K562 (cell line): Measurements from ENCODE around the gene ITPR2. TPM values are rescaled to one million over a fixed set of nuclear protein-coding genes. Genes with fewer than 3 reads are reported as not detected.

ENCODE experiments used
- ATAC-seq: fragments of 200-7000 bp; cut with Tn5 transposase; 3 replicates; pipeline ENCODE4 v1.9.1; 2020; ENCODE audit warnings: moderate library complexity
- BruUV-seq: library from RNA; stranded (reverse); fragments of 400-500 nt; replicated peaks from 2 replicates; lab custom pipeline; 2021; lab: Mats Ljungman, UMichigan
- CTCF ChIA-PET: fragments of 300-600 bp; formaldehyde crosslinking; extraction: SDS; loops from one replicate; lab custom pipeline; 2021; ENCODE audit warnings: low intra/inter-chr PET ratio; lab: Yijun Ruan, JAX
- POLR2A ChIA-PET: fragments of 300-600, 350-650 bp; sonication (Branson Sonifier 250); formaldehyde crosslinking; extraction: SDS; loops from one replicate; lab custom pipeline; 2021; ENCODE audit warnings: antibody characterized with exemption, inconsistent platforms; lab: Yijun Ruan, JAX
- DNase-seq, 4 experiments: peaks; one replicate each; pipeline versions ENCODE4 v3.0.0 to v3.0.0-alpha.2; 2011 to 2018; ENCODE audit warnings: low spot score in 3 of 4, mixed read lengths in 3 of 4; ENCODE audit errors: extremely low read depth in 1 of 4
- FAIRE-seq: peaks from 2 replicates; lab custom pipeline; 2011; peaks lifted over from hg19 to GRCh38; lab: Jason Lieb, UNC
- H2AFZ ChIP-seq: 2 replicates; pipeline ENCODE4 v1.6.0; 2011; ENCODE audit warnings: low read depth, low read length, control low read depth, inconsistent platforms
- H3K27ac ChIP-seq: fragments of 200-600 bp; 3 replicates; pipeline ENCODE4 v1.8.0; 2011; ENCODE audit warnings: low read depth, mild to moderate bottlenecking, control low read depth, inconsistent platforms, low read length, moderate library complexity, mixed read lengths; ENCODE audit errors: extremely low read depth
- H3K27me3 ChIP-seq, 2 experiments: fragments of 300-600 bp in 1 of 2; 2 replicates in 1 of 2; 3 replicates in 1 of 2; pipeline versions ENCODE4 v1.6.0 to v1.8.0; 2011; ENCODE audit warnings: inconsistent platforms in 2 of 2, low read length in 2 of 2, mild to moderate bottlenecking in 1 of 2, mixed read lengths in 1 of 2, moderate library complexity in 1 of 2; ENCODE audit not compliant: control insufficient read depth in 2 of 2, insufficient read depth in 2 of 2
- H3K36me3 ChIP-seq: fragments of 300-600 bp; 3 replicates; pipeline ENCODE4 v1.8.0; 2011; ENCODE audit warnings: mild to moderate bottlenecking, low read length, inconsistent platforms; ENCODE audit not compliant: control insufficient read depth, insufficient read depth
- H3K4me1 ChIP-seq, 2 experiments: fragments of 200-600 bp in 1 of 2; replicated peaks in 1 of 2; 2 replicates in 1 of 2; 3 replicates in 1 of 2; pipeline versions ENCODE4 v1.5.1 to v1.8.0; 2011; ENCODE audit warnings: inconsistent platforms in 2 of 2, low read length in 2 of 2, mild to moderate bottlenecking in 1 of 2, mixed read lengths in 1 of 2, moderate library complexity in 1 of 2; ENCODE audit not compliant: control insufficient read depth in 2 of 2, insufficient read depth in 2 of 2
- H3K4me2 ChIP-seq: 2 replicates; pipeline ENCODE4 v1.6.1; 2011; ENCODE audit warnings: low read length, control low read depth, inconsistent platforms, mixed read lengths; ENCODE audit not compliant: insufficient read depth
- H3K4me3 ChIP-seq: fragments of 200-600 bp; sonication (generic), shearing (Covaris generic); 2 replicates; pipeline ENCODE4 v1.5.1; 2016; ENCODE audit warnings: control low read depth, inconsistent platforms
- H3K79me2 ChIP-seq: fragments of 200-600 bp; 3 replicates; pipeline ENCODE4 v1.8.0; 2011; ENCODE audit warnings: low read length, inconsistent platforms; ENCODE audit not compliant: control insufficient read depth, insufficient read depth
- H3K9ac ChIP-seq, 2 experiments: 2 replicates each; pipeline versions ENCODE4 v1.6.0 to v1.6.1; 2011; ENCODE audit warnings: low read depth in 2 of 2, low read length in 2 of 2, control low read depth in 1 of 2, inconsistent platforms in 1 of 2, mild to moderate bottlenecking in 1 of 2, mixed read lengths in 1 of 2; ENCODE audit not compliant: insufficient read depth in 1 of 2
- H3K9me1 ChIP-seq: one replicate; pipeline ENCODE4 v1.6.0; 2011; ENCODE audit warnings: inconsistent platforms, mild to moderate bottlenecking, low read length, moderate library complexity; ENCODE audit not compliant: control insufficient read depth, insufficient read depth
- H3K9me3 ChIP-seq: replicated peaks from 2 replicates; pipeline ENCODE4 v1.5.1; 2011; ENCODE audit warnings: low read depth, low read length, inconsistent platforms; ENCODE audit not compliant: control insufficient read depth, insufficient read depth
- H4K20me1 ChIP-seq: replicated peaks from 2 replicates; pipeline ENCODE4 v1.6.1; 2011; ENCODE audit warnings: low read length, inconsistent platforms, mixed read lengths; ENCODE audit not compliant: control insufficient read depth, insufficient read depth
- ETV1 ChIP-seq: fragments of 450-650 bp; conservative IDR thresholded peaks from 2 replicates; pipeline ENCODE4 v1.6.1; 2016; ENCODE audit warnings: missing genetic modification characterization, control low read depth, low read depth, missing compliant biosample characterization
- HNRNPH1 ChIP-seq: fragments of 200-400 bp; formaldehyde crosslinking; optimal IDR thresholded peaks from 2 replicates; pipeline ENCODE3; 2017; ENCODE audit warnings: low read depth, mild to moderate bottlenecking, low read length, moderate library complexity
- ILF3 ChIP-seq: fragments of 450-650 bp; IDR thresholded peaks from 2 replicates; pipeline ENCODE4 v1.6.1; 2018; ENCODE audit warnings: antibody characterized with exemption, mild to moderate bottlenecking, moderate library complexity, borderline replicate concordance
- MECOM ChIP-seq: fragments of 250-450 bp; sonication (Bioruptor Pico); IDR thresholded peaks from 2 replicates; pipeline ENCODE4 v1.8.0; 2022; ENCODE audit warnings: inconsistent platforms
- MTA1 ChIP-seq: fragments of 450-650 bp; IDR thresholded peaks from 2 replicates; pipeline ENCODE4 v1.6.1; 2017; ENCODE audit warnings: borderline replicate concordance
- SAP30 ChIP-seq: fragments of 200-600 bp; sonication (generic); IDR thresholded peaks from 2 replicates; pipeline ENCODE4 v1.6.1; 2012; ENCODE audit warnings: borderline replicate concordance, low read depth, mild to moderate bottlenecking, moderate library complexity, low read length, control low read depth, inconsistent platforms; ENCODE audit not compliant: insufficient read depth, poor library complexity, severe bottlenecking
- SMARCE1 ChIP-seq: fragments of 450-650 bp; IDR thresholded peaks from 2 replicates; pipeline ENCODE4 v1.7.1; 2016; ENCODE audit warnings: mild to moderate bottlenecking
- SUPT5H ChIP-seq: fragments of 450-650 bp; IDR thresholded peaks from 2 replicates; pipeline ENCODE4 v1.6.1; 2016
- TAF1 ChIP-seq: IDR thresholded peaks from 2 replicates; pipeline ENCODE4 v1.6.1; 2011; ENCODE audit warnings: mild to moderate bottlenecking, low read length, moderate library complexity; ENCODE audit not compliant: insufficient read depth, control insufficient read depth, severe bottlenecking; ENCODE audit errors: extremely low read depth
- TBP ChIP-seq: optimal IDR thresholded peaks from 2 replicates; pipeline ENCODE3; 2011; ENCODE audit warnings: low read depth, low read length, improper control_type of control experiment
- ZNF75A ChIP-seq: fragments of 450-650 bp; formaldehyde crosslinking; IDR thresholded peaks from 2 replicates; pipeline ENCODE4 v1.4.0; 2020; ENCODE audit warnings: mild to moderate bottlenecking
- WGBS: fragments of 100-300 bp; shearing (Covaris generic); methylation state at CpG from one replicate; pipeline ENCODE4 v1.1.6; 2016; ENCODE audit warnings: low coverage, mixed read lengths; ENCODE audit not compliant: insufficient coverage; ENCODE audit errors: missing lambda C conversion rate; 5-methylcytosine and 5-hydroxymethylcytosine counted together
- in situ Hi-C: fragments of 300-500 bp; cut with MboI; formaldehyde crosslinking; loops from 4 replicates; pipeline ENCODE4 v1.15.0; 2018; ENCODE audit warnings: inconsistent platforms, mixed read lengths
- intact Hi-C: fragments of 100-400 bp; cut with micrococcal nuclease; formaldehyde crosslinking; loops from 2 replicates; pipeline ENCODE4 v1.14.2; 2022
- polyA plus RNA-seq, 8 experiments: library from polyadenylated mRNA; depleted of rRNA in 4 of 8; stranded (reverse) in 5 of 8; unstranded in 3 of 8; fragments of >200 nt; fragmentation: Nextera tagmentation in 2 of 8; fragmentation: Illumina TruSeq in 1 of 8; extraction: Ambion mirVana in 2 of 8; extraction: Trizol in 1 of 8; gene quantifications; 2 replicates each; pipeline versions ENCODE4 v1.2.1 to v1.2.3, GENCODE V29; 2011 to 2014; ENCODE audit warnings: inconsistent platforms in 1 of 8, missing spikeins in 1 of 8
- total RNA-seq, 7 experiments: library from RNA; depleted of rRNA in 6 of 7; stranded (reverse); fragments of >200 nt in 6 of 7; fragmentation: Illumina TruSeq in 2 of 7; extraction: Trizol in 2 of 7; gene quantifications; 2 replicates each; pipeline versions ENCODE4 v1.2.1 to v1.2.3, GENCODE V29; 2011 to 2021; ENCODE audit warnings: low replicate concordance in 1 of 7
- TF ChIP-seq, protein P1 (sequence below): sonication (generic); formaldehyde crosslinking; IDR thresholded peaks from 2 replicates; pipeline ENCODE4 v1.8.0; 2022; ENCODE audit warnings: mild to moderate bottlenecking, missing genetic modification reagents
- TF ChIP-seq, protein P2 (sequence below), 2 experiments: IDR thresholded peaks; 2 replicates each; pipeline ENCODE4 v1.6.1; 2011; ENCODE audit warnings: borderline replicate concordance in 1 of 2, control low read depth in 1 of 2, low read depth in 1 of 2, low read length in 1 of 2, mild to moderate bottlenecking in 1 of 2, mixed read lengths in 1 of 2, moderate library complexity in 1 of 2; ENCODE audit not compliant: insufficient read depth in 1 of 2, insufficient read length in 1 of 2, poor library complexity in 1 of 2, severe bottlenecking in 1 of 2; ENCODE audit errors: extremely low read depth in 1 of 2
- TF ChIP-seq, protein P3 (sequence below): fragments of 450-650 bp; conservative IDR thresholded peaks from 2 replicates; pipeline ENCODE4 v1.6.1; 2016; ENCODE audit warnings: missing genetic modification characterization, low read depth, mild to moderate bottlenecking, missing compliant biosample characterization, moderate library complexity
- TF ChIP-seq, protein P4 (sequence below): sonication (generic); formaldehyde crosslinking; IDR thresholded peaks from 2 replicates; pipeline ENCODE4 v1.8.1; 2022; ENCODE audit warnings: missing genetic modification reagents
- TF ChIP-seq, protein P5 (sequence below): IDR thresholded peaks from 2 replicates; pipeline ENCODE4 v1.6.1; 2012; ENCODE audit warnings: low read depth, low read length, improper control_type of control experiment, borderline replicate concordance

Gene ITPR2
- total and polyA plus RNA-seq, 9 of the 15 experiments (the other 6 are each of a cell fraction or from before 2014, with no cell fraction given) = 0.21 to 3.3 (median 0.95) TPM

DNA sequence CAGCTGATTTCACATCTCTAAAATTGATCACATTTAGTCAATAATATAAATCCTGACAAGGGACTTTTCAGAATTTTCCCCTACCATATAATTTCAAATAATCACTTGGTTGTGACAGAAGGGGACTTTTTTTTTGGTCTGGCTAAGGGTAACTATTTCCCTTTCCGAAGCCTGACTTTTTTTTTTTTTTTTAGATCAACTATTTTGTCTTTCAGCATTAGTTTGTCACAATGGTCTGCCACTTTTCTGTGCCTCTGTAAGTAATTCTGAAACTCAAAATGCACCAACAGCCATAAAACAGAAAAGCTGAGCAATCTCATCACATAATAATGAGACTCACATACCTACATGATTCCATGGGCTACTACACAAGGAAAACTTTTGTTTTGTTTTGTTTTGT is 371.2 kb downstream of the ITPR2 start:
- in situ Hi-C loops (no loop called here), intact Hi-C loops (no loop called here)
- Histone ChIP-seq H3K9me3 (no peaks in the 10 kb centered on the region), H2AFZ (no peak overlapping the region), H3K4me2 (no peak overlapping the region), H4K20me1 (no peaks in the 10 kb centered on the region), H3K9ac (no peak overlapping the region), H3K27ac (no peak overlapping the region), H3K9me1 (no peaks in the 10 kb centered on the region), H3K4me3 (no peak overlapping the region), H3K36me3 (no peaks in the 10 kb centered on the region), H3K79me2 (no peaks in the 10 kb centered on the region), H3K4me1 (no peaks in the 10 kb centered on the region), H3K27me3 (peaks cover 2 to 4% of the 10 kb centered on the region in 2 experiments; a peak in 3 of 5 replicates)
- no peak for FAIRE-seq
- no peak for DNase-seq
- BruUV-seq = no TSS peak
- ChIA-PET CTCF (interaction anchor here (0.6 kb wide), 1 partner anchor 60 kb away, joined by 3 read pairs; no protein-coding TSS in a partner anchor), POLR2A (no interaction called here)
- 0% methylated on average over 1 of the region's 1 CpG for WGBS
- no peak for ATAC-seq
- no peak for TF ChIP-seq MECOM (CRISPR knock-in tag)
- TF ChIP-seq, protein P1, sequence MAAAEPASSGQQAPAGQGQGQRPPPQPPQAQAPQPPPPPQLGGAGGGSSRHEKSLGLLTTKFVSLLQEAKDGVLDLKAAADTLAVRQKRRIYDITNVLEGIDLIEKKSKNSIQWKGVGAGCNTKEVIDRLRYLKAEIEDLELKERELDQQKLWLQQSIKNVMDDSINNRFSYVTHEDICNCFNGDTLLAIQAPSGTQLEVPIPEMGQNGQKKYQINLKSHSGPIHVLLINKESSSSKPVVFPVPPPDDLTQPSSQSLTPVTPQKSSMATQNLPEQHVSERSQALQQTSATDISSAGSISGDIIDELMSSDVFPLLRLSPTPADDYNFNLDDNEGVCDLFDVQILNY (CRISPR knock-in tag) = no peak
- no peak for TF ChIP-seq TBP
- TF ChIP-seq, protein P2, sequence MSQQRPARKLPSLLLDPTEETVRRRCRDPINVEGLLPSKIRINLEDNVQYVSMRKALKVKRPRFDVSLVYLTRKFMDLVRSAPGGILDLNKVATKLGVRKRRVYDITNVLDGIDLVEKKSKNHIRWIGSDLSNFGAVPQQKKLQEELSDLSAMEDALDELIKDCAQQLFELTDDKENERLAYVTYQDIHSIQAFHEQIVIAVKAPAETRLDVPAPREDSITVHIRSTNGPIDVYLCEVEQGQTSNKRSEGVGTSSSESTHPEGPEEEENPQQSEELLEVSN (IDR thresholded peaks at IDR 0.05; ENCODE audit: borderline replicate concordance in 1 of 2, extremely low read depth in 1 of 2, insufficient read depth in 1 of 2, insufficient read length in 1 of 2, low read depth in 1 of 2, low read length in 1 of 2, poor library complexity in 1 of 2, severe bottlenecking in 1 of 2) = no peak
- TF ChIP-seq, protein P3, sequence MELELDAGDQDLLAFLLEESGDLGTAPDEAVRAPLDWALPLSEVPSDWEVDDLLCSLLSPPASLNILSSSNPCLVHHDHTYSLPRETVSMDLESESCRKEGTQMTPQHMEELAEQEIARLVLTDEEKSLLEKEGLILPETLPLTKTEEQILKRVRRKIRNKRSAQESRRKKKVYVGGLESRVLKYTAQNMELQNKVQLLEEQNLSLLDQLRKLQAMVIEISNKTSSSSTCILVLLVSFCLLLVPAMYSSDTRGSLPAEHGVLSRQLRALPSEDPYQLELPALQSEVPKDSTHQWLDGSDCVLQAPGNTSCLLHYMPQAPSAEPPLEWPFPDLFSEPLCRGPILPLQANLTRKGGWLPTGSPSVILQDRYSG (tag) = no peak
- no peak for TF ChIP-seq SMARCE1
- no peak for TF ChIP-seq SUPT5H
- TF ChIP-seq, protein P4, sequence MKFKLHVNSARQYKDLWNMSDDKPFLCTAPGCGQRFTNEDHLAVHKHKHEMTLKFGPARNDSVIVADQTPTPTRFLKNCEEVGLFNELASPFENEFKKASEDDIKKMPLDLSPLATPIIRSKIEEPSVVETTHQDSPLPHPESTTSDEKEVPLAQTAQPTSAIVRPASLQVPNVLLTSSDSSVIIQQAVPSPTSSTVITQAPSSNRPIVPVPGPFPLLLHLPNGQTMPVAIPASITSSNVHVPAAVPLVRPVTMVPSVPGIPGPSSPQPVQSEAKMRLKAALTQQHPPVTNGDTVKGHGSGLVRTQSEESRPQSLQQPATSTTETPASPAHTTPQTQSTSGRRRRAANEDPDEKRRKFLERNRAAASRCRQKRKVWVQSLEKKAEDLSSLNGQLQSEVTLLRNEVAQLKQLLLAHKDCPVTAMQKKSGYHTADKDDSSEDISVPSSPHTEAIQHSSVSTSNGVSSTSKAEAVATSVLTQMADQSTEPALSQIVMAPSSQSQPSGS = no peak
- no peak for TF ChIP-seq ZNF75A (CRISPR knock-in tag)
- TF ChIP-seq HNRNPH1 = no peak
- TF ChIP-seq TAF1 = no peak
- TF ChIP-seq SAP30 = no peak
- TF ChIP-seq, protein P5, sequence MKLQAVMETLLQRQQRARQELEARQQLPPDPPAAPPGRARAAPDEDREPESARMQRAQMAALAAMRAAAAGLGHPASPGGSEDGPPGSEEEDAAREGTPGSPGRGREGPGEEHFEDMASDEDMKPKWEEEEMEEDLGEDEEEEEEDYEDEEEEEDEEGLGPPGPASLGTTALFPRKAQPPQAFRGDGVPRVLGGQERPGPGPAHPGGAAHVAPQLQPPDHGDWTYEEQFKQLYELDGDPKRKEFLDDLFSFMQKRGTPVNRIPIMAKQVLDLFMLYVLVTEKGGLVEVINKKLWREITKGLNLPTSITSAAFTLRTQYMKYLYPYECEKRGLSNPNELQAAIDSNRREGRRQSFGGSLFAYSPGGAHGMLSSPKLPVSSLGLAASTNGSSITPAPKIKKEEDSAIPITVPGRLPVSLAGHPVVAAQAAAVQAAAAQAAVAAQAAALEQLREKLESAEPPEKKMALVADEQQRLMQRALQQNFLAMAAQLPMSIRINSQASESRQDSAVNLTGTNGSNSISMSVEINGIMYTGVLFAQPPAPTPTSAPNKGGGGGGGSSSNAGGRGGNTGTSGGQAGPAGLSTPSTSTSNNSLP = no peak
- TF ChIP-seq ETV1 (tag) = no peak
- TF ChIP-seq ILF3 = no peak
- no peak for TF ChIP-seq MTA1
